CD14-positive monocyte (primary cell): ENCODE data around the gene CGN. TPM values are rescaled to one million over a fixed set of nuclear protein-coding genes. Genes with fewer than 3 reads are reported as not detected.
A peak's percentile ranks its signal among the peaks of the same experiment; 100 is the strongest.

ENCODE experiments used
- DNase-seq, 3 donors: peaks; one replicate each; pipeline ENCODE4 v3.0.0-alpha.2; 2011 to 2022
- H2AFZ ChIP-seq: 2 replicates; pipeline ENCODE4 v1.6.0; 2012; ENCODE audit warnings: mild to moderate bottlenecking, low read depth, low read length, inconsistent platforms; ENCODE audit not compliant: insufficient read depth, poor library complexity, severe bottlenecking
- H3K27ac ChIP-seq, 2 donors: 1 replicate in 1 of 2; 2 replicates in 1 of 2; pipeline ENCODE4 v1.5.1; 2012 to 2013; ENCODE audit warnings: low read length in 2 of 2, control low read depth in 1 of 2, inconsistent platforms in 1 of 2, low read depth in 1 of 2, mild to moderate bottlenecking in 1 of 2
- H3K27me3 ChIP-seq, 2 donors: one replicate each; pipeline versions ENCODE4 v1.6.0 to v1.6.1; 2011 to 2013; ENCODE audit warnings: low read length in 2 of 2; ENCODE audit not compliant: control insufficient read depth in 2 of 2, insufficient read depth in 2 of 2
- H3K36me3 ChIP-seq, 2 donors: replicated peaks in 1 of 2; 1 replicate in 1 of 2; 2 replicates in 1 of 2; pipeline versions ENCODE4 v1.5.1 to v1.6.1; 2012 to 2013; ENCODE audit warnings: low read length in 2 of 2, control low read depth in 1 of 2, inconsistent platforms in 1 of 2, mild to moderate bottlenecking in 1 of 2; ENCODE audit not compliant: insufficient read depth in 2 of 2, control insufficient read depth in 1 of 2
- H3K4me1 ChIP-seq, 2 donors: 1 replicate in 1 of 2; 2 replicates in 1 of 2; pipeline versions ENCODE4 v1.5.1 to v1.6.1; 2012 to 2013; ENCODE audit warnings: low read length in 2 of 2, control low read depth in 1 of 2, inconsistent platforms in 1 of 2, mild to moderate bottlenecking in 1 of 2, moderate library complexity in 1 of 2; ENCODE audit not compliant: insufficient read depth in 2 of 2, control insufficient read depth in 1 of 2
- H3K4me2 ChIP-seq: replicated peaks from 2 replicates; pipeline ENCODE3; 2012; ENCODE audit warnings: low read length, moderate library complexity, mild to moderate bottlenecking; ENCODE audit not compliant: poor library complexity, severe bottlenecking; ENCODE audit errors: extremely low read depth
- H3K4me3 ChIP-seq, 3 experiments: fragments of 200-600 bp in 1 of 3; sonication (generic) in 1 of 3; replicated peaks in 1 of 3; 1 replicate in 2 of 3; 2 replicates in 1 of 3; pipeline ENCODE4 v1.5.1; 2011 to 2013; ENCODE audit warnings: low read length in 3 of 3, mild to moderate bottlenecking in 3 of 3, control low read depth in 2 of 3, low read depth in 2 of 3, inconsistent platforms in 1 of 3, moderate library complexity in 1 of 3
- H3K79me2 ChIP-seq: 2 replicates; pipeline ENCODE4 v1.6.0; 2012; ENCODE audit warnings: mild to moderate bottlenecking, control low read depth, inconsistent platforms, low read length, moderate library complexity; ENCODE audit not compliant: insufficient read depth
- H3K9ac ChIP-seq: 2 replicates; pipeline ENCODE4 v1.6.0; 2017; ENCODE audit warnings: low read length, mild to moderate bottlenecking; ENCODE audit not compliant: insufficient read depth, poor library complexity, severe bottlenecking
- H3K9me3 ChIP-seq, 2 donors: replicated peaks in 1 of 2; 1 replicate in 1 of 2; 2 replicates in 1 of 2; pipeline versions ENCODE4 v1.5.1 to v1.6.1; 2012 to 2013; ENCODE audit warnings: low read length in 2 of 2, control low read depth in 1 of 2; ENCODE audit not compliant: control insufficient read depth in 1 of 2, insufficient read depth in 1 of 2
- H4K20me1 ChIP-seq: 2 replicates; pipeline ENCODE4 v1.6.0; 2012; ENCODE audit warnings: mild to moderate bottlenecking, low read length, control low read depth, moderate library complexity; ENCODE audit not compliant: insufficient read depth
- H3K27ac Mint-ChIP-seq, 7 donors: one replicate each; pipeline ENCODE4 v1.8.0; 2020; ENCODE audit warnings: mild to moderate bottlenecking in 7 of 7, mixed read lengths in 7 of 7, moderate library complexity in 6 of 7, inconsistent platforms in 2 of 7
- H3K27me3 Mint-ChIP-seq, 3 donors: one replicate each; pipeline ENCODE4 v1.8.0; 2021 to 2022; ENCODE audit warnings: low read depth in 3 of 3, mild to moderate bottlenecking in 3 of 3, mixed read lengths in 3 of 3, moderate library complexity in 3 of 3, inconsistent platforms in 1 of 3
- H3K36me3 Mint-ChIP-seq, 2 donors: one replicate each; pipeline ENCODE4 v1.8.0; 2020; ENCODE audit warnings: mixed read lengths in 2 of 2, inconsistent platforms in 1 of 2, mild to moderate bottlenecking in 1 of 2
- H3K4me1 Mint-ChIP-seq: one replicate; pipeline ENCODE4 v1.8.0; 2020; ENCODE audit warnings: mild to moderate bottlenecking, mixed read lengths
- H3K4me3 Mint-ChIP-seq, 2 donors: one replicate each; pipeline ENCODE4 v1.8.0; 2020; ENCODE audit warnings: mild to moderate bottlenecking in 2 of 2, mixed read lengths in 2 of 2, moderate library complexity in 1 of 2
- H3K9me3 Mint-ChIP-seq, 7 donors: one replicate each; pipeline ENCODE4 v1.8.0; 2020 to 2022; ENCODE audit warnings: mixed read lengths in 7 of 7, mild to moderate bottlenecking in 6 of 7, moderate library complexity in 6 of 7, inconsistent platforms in 2 of 7
- WGBS: methylation state at CpG from one replicate; pipeline ENCODE4 v1.1.5; 2013; ENCODE audit warnings: missing lambda C conversion rate; ENCODE audit not compliant: insufficient coverage; 5-methylcytosine and 5-hydroxymethylcytosine counted together
- intact Hi-C, 2 donors: fragments of 100-400 bp; cut with micrococcal nuclease; formaldehyde crosslinking; loops; one replicate each; pipeline versions ENCODE4 v1.15.0 to v1.15.1; 2023
- polyA plus RNA-seq, 3 donors: library from polyadenylated mRNA; depleted of rRNA in 1 of 3; unstranded in 2 of 3; stranded (reverse) in 1 of 3; fragments of 300-500 nt in 2 of 3; fragments of >200 nt in 1 of 3; fragmentation: Illumina TruSeq in 2 of 3; gene quantifications; 1 replicate in 2 of 3; 2 replicates in 1 of 3; pipeline ENCODE4 v1.2.3, GENCODE V29; 2012 to 2021
- small RNA-seq: library from RNA; depleted of rRNA; stranded (forward); fragments of <200 nt; gene quantifications from one replicate; pipeline ENCODE3, GENCODE V24; 2012; ENCODE audit warnings: low read depth; ENCODE audit not compliant: insufficient read length
- TF ChIP-seq, protein P1 (sequence below): fragments of 200-600 bp; IDR thresholded peaks from one replicate; pipeline ENCODE4 v1.8.0; 2022; ENCODE audit warnings: antibody characterized with exemption, mild to moderate bottlenecking

CGN gene
- polyA plus RNA-seq, 3 donors: not detected

- Mint-ChIP-seq H3K36me3 (peaks cover 0 to 2% of the 10 kb centered on the region in 2 donors), H3K27ac (no peak overlapping the region), H3K27me3 (peaks cover 2 to 7% (median 6%) of the 10 kb centered on the region in 3 donors), H3K9me3 (no peaks in the 10 kb centered on the region), H3K4me3 (peak overlapping the region in 1 of 2 donors; percentile 6), H3K4me1 (peaks cover 3% of the 10 kb centered on the region)
- Histone ChIP-seq H3K4me2 (no peak overlapping the region), H3K9ac (no peak overlapping the region), H3K4me1 (no peaks in the 10 kb centered on the region), H4K20me1 (no peaks in the 10 kb centered on the region), H2AFZ (no peak overlapping the region), H3K36me3 (no peaks in the 10 kb centered on the region), H3K27me3 (no peaks in the 10 kb centered on the region), H3K9me3 (no peaks in the 10 kb centered on the region), H3K27ac (no peak overlapping the region), H3K79me2 (no peaks in the 10 kb centered on the region), H3K4me3 (no peak overlapping the region)
- DNase-seq: no peak
- 98% methylated on average over 5 of the region's 7 CpGs for WGBS
- TF ChIP-seq, protein P1, sequence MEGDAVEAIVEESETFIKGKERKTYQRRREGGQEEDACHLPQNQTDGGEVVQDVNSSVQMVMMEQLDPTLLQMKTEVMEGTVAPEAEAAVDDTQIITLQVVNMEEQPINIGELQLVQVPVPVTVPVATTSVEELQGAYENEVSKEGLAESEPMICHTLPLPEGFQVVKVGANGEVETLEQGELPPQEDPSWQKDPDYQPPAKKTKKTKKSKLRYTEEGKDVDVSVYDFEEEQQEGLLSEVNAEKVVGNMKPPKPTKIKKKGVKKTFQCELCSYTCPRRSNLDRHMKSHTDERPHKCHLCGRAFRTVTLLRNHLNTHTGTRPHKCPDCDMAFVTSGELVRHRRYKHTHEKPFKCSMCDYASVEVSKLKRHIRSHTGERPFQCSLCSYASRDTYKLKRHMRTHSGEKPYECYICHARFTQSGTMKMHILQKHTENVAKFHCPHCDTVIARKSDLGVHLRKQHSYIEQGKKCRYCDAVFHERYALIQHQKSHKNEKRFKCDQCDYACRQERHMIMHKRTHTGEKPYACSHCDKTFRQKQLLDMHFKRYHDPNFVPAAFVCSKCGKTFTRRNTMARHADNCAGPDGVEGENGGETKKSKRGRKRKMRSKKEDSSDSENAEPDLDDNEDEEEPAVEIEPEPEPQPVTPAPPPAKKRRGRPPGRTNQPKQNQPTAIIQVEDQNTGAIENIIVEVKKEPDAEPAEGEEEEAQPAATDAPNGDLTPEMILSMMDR: no peak
- intact Hi-C loops: no loop called here
Measured at GRCh38 chr1:151584780-151585179, 73.6 kb downstream of the CGN start.

- Histone ChIP-seq H3K79me2 (no peaks in the 10 kb centered on the region), H3K9me3 (peaks cover 0 to 5% of the 10 kb centered on the region in 2 donors), H4K20me1 (no peaks in the 10 kb centered on the region), H3K4me2 (no peak overlapping the region), H3K4me3 (no peak overlapping the region), H3K27ac (no peak overlapping the region), H2AFZ (no peak overlapping the region), H3K9ac (no peak overlapping the region), H3K36me3 (no peaks in the 10 kb centered on the region), H3K27me3 (no peaks in the 10 kb centered on the region), H3K4me1 (no peaks in the 10 kb centered on the region)
- TF ChIP-seq, protein P1: no peak
- Mint-ChIP-seq H3K27ac (no peak overlapping the region), H3K9me3 (peaks cover under 1 to 4% (median 3%) of the 10 kb centered on the region in 7 donors), H3K27me3 (peaks cover 2 to 7% (median 6%) of the 10 kb centered on the region in 3 donors), H3K4me3 (no peak overlapping the region), H3K4me1 (peaks cover 3% of the 10 kb centered on the region), H3K36me3 (peaks cover 0 to 2% of the 10 kb centered on the region in 2 donors)
- WGBS: no CpG with 5 or more reads among the region's 1 CpG
- DNase-seq: no peak
- intact Hi-C loops: no loop called here
Measured at GRCh38 chr1:151585622-151586021, 74.4 kb downstream of the CGN start.

Small RNA genes within 50 kb of the gene (small RNA-seq; reads per million reads assigned to genes)
- gene MIR554: not detected
- gene RF00405: not detected

Other genes starting within 250 kb of the CGN start
- gene ZNF687, start 229.1 kb upstream of the CGN start, polyA plus RNA-seq: 10 to 100 TPM in 1 of 3 donors, 1 to 10 TPM in 2; 1.3 to 26.5 (median 1.8) TPM
- gene PI4KB, start 184.0 kb upstream of the CGN start, polyA plus RNA-seq: 100 to 1,000 TPM in 1 of 3 donors, 10 to 100 TPM in 2; 37.8 to 148 (median 50.3) TPM
- gene RFX5, start 164.1 kb upstream of the CGN start, polyA plus RNA-seq: 10 to 100 TPM; 39.3 to 66.3 (median 43.5) TPM
- under 1 TPM in 2 of 3 donors, not detected in 1; 0.61 to 0.79 TPM for gene SELENBP1, start 138.7 kb upstream of the CGN start, polyA plus RNA-seq
- 100 to 1,000 TPM in 1 of 3 donors, 10 to 100 TPM in 2; 69.6 to 316 (median 85.6) TPM for gene PSMB4, start 111.8 kb upstream of the CGN start, polyA plus RNA-seq
- gene POGZ, start 51.9 kb upstream of the CGN start, polyA plus RNA-seq: 10 to 100 TPM in 1 of 3 donors, 1 to 10 TPM in 1, under 1 TPM in 1; 0.75 to 41.7 (median 1.8) TPM
- gene TUFT1, start 28.9 kb downstream of the CGN start, polyA plus RNA-seq: 1 to 10 TPM; 1.5 to 1.7 (median 1.6) TPM
- 10 to 100 TPM; 40.1 to 57.1 (median 47.6) TPM for gene SNX27, start 100.7 kb downstream of the CGN start, polyA plus RNA-seq
- not detected for gene CELF3, start 205.4 kb downstream of the CGN start, polyA plus RNA-seq
- gene RIIAD1, start 210.1 kb downstream of the CGN start, polyA plus RNA-seq: not detected